GM10847 (cell line): ENCODE results near the gene RUSF1.

Source experiments
- POLR2A ChIP-seq: IDR thresholded peaks from 2 replicates; pipeline ENCODE4 v1.6.1; 2011; ENCODE audit not compliant: insufficient read length; ENCODE audit errors: extremely low read depth

Gene RUSF1

DNA sequence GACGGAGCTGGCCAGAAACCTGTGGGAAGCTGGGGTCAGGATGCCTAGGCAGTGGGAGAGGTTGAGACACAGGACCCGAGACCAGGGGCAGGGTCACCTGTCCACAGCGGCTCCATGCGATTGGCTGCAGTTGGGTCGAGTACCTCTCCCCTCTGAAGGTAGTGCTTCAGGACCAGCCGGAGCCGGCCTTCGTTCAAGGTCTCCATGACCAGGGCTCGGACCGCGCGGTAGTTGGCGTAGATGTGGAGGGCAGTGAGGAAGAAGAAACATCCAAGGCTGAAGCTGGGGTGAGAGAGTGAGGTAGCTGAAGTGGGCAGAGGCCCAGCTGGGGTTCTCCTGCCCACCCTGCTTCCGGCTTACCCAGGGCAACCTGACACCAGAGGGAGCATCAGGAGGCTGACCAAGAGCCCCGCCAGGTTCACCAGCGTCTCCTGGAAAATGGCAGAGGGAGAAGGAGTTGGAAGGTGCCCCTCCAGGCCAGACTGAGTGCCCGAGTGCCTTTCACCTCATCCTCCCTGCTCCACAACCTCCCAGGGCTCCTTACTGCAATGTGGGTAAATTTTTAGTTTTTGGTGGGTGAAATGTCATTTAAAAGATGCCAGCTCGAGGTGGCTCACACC is 14.6 kb downstream of the RUSF1 start:
- no peak for TF ChIP-seq POLR2A

DNA sequence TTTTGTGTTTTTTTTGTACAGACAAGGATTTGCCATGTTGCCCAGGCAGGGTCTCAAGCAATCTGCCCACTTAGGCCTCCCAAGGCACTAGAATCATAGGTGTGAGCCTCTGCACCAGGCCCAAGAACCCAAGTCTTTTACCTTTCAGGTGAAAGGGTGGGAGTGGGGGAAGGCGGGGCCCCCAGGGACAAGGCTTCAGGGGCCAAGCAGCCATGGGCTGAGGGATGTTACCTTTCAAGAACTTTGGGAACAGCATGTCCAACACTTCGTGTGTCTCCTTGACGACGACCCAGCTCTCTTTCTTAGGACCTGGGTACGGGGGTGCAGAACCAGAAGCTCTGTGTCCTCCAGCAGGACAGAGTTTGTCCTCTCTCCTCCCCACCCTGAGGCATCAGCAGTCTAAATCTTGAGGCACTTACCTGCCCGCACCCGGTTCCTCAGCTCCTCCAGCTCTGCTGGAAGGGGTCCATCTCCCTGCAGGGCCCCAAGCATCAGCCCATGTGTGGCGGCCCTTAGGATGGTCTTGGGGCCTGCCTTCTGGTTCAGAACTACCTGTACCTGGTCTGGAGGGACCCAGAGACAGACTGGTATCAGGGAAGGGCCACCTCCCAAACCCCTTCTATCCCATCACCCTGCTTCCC is 16.3 kb downstream of the RUSF1 start:
- no peak for TF ChIP-seq POLR2A

DNA sequence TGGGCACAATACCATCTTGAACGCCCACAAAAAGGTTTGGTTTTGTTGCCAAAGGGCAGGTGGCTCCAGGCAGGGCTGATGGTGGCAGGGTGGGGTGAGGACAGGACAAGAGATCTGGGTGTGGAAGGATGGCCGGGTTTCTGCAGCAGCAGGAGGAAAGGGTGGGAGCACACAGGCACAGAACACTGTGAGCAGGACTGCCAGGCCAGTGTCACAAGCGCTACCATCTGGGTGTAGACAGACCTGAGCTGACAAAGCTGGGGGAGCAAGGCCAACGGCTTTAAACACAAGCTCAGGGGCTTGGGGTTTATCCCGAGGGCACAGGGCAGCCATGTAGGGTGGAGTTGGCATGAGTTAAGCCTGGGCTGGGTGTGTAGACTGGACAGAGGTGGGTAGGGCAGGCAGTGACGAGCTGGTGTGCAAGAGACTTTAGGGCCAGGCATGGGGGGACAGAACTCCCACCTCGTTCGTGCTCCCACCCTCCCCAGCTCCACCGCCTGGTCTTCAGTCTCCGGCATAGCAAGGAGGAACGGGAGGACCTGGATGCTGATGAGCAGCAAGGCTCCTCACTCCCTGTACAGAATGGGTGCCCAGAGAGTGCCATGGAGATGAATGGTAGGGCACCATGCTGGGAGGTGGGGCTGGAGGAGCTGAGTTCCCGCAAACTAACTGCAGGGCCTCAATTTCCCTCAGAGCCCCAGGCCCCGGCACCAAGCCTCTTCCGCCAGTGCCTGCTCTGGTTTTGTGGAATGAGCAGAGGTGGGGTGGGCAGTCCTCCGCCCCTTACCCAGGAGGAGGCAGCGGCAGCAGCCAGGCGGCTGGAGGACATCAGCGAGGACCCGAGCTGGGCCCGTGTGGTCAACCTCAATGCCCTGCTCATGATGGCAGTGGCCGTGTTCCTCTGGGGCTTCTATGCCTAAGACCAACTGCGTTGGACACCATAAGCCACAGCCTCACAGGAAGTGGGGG is 18.3 kb downstream of the RUSF1 start:
- no peak for TF ChIP-seq POLR2A

DNA sequence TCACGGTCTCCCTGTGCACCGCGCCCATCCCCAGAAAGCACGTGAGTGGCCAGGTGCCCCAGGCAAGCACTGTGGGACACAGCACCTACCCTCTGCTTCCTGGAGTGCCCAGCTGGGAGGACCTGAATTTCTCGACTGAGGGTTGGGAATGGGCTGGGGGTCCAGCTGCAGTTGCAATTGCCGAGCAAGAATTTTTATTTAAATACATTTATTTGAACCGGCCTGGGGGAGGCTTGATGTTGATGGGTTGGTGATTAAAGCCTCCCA is 19.0 kb downstream of the RUSF1 start:
- TF ChIP-seq POLR2A = no peak

DNA sequence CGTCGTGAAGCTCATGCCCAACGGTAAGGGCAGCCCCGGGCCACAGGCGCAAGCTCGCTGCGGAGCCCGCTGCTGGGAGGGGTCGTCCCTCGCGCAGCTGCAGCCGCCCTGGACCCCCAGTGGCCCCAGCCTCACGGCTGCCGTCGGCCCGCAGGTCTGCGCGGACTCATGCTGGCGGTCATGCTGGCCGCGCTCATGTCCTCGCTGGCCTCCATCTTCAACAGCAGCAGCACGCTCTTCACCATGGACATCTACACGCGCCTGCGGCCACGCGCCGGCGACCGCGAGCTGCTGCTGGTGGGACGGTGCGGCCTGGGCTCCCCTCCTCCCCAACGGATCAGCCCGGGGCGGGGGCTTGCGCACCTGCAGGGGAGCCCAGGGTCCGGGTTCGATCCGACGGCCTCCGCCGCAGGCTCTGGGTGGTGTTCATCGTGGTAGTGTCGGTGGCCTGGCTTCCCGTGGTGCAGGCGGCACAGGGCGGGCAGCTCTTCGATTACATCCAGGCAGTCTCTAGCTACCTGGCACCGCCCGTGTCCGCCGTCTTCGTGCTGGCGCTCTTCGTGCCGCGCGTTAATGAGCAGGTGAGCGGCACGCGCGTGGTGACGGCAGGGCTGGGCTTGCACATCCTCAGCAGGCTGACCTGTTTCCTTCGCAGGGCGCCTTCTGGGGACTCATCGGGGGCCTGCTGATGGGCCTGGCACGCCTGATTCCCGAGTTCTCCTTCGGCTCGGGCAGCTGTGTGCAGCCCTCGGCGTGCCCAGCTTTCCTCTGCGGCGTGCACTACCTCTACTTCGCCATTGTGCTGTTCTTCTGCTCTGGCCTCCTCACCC is 19.5 kb downstream of the RUSF1 start:
- no peak for TF ChIP-seq POLR2A

DNA sequence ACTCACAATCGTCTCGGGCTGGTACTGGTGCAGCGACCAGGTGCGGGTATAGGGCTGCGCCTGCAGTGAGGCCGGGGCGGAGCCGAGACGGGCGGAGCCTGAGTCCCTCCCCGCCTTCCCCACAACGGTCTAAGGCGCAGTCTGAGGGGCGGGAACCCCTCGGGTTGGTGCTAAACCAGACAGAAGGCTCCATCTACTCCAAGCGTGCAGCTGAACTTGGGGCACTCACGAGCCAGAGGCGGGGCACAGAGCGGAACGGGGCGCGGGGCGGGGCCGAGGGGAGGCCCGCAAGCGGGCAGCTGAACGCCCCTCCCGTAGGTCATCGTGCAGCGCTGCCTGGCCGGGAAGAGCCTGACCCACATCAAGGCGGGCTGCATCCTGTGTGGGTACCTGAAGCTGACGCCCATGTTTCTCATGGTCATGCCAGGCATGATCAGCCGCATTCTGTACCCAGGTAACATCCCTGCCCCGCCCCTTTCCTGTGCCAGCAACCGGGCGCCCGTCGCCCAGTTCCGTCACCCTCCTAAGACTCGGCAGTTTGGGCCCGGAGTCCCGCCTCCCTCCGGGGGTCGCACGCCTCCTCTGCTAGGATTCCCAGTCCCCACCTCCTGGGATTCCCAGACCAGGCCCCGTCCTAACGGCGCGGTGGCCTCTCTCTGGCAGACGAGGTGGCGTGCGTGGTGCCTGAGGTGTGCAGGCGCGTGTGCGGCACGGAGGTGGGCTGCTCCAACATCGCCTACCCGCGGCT is 20.3 kb downstream of the RUSF1 start:
- no peak for TF ChIP-seq POLR2A

DNA sequence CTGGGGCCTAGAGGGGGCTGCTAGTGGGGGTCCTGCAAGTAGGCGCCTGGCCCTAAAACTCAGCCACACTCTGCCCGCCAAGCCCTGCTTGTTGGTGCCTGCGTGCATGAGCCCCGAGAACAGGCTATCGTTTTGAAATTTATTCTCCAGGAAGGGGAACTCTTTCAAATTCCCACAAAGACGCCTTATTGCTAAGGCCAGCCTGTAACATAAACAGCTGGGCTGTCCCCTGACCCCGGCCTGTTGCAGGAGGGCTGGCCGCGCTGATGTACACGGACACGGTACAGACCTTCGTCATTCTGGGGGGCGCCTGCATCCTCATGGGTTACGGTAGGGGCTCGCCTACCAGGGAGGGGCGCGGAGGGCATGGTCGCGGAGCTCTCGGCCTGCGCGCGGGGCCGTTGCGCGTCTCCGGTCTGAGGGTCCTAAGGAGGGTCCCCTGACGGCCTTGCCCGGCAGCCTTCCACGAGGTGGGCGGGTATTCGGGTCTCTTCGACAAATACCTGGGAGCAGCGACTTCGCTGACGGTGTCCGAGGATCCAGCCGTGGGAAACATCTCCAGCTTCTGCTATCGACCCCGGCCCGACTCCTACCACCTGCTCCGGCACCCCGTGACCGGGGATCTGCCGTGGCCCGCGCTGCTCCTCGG is 21.0 kb downstream of the RUSF1 start:
- TF ChIP-seq POLR2A = no peak

DNA sequence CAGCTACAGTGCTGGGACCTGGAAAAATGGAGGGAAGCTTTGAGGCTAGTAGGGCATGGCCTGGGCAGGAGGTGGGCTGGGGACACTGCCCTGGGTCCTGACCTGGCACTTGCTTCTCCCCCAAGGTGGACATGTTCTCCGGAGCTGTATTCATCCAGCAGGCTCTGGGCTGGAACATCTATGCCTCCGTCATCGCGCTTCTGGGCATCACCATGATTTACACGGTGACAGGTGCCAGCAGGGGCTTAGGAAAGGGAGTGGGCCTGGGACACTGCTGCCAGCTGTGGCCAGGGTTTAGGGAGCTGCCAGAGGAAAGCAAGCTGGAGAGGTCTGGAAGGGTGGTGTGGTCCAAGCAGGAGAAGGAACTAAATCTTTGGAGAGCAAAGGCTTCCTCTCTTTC is 22.1 kb downstream of the RUSF1 start:
- TF ChIP-seq POLR2A = no peak

DNA sequence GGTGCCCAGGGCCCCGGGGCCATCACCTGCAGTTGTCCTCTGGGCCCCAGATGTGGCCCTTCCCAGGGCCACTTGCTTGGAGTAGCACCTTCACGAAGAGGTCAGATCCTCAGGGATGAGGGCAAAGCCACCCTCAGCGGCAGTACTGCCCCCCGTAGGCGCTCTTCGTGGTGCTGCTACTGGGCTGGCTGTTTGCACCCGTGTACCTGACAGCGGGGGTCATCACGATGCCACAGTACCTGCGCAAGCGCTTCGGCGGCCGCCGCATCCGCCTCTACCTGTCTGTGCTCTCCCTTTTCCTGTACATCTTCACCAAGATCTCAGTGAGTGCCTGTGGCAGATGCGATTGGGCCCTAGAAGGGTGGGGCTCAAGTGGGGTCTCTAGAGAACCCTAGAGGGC is 22.6 kb downstream of the RUSF1 start:
- no peak for TF ChIP-seq POLR2A

DNA sequence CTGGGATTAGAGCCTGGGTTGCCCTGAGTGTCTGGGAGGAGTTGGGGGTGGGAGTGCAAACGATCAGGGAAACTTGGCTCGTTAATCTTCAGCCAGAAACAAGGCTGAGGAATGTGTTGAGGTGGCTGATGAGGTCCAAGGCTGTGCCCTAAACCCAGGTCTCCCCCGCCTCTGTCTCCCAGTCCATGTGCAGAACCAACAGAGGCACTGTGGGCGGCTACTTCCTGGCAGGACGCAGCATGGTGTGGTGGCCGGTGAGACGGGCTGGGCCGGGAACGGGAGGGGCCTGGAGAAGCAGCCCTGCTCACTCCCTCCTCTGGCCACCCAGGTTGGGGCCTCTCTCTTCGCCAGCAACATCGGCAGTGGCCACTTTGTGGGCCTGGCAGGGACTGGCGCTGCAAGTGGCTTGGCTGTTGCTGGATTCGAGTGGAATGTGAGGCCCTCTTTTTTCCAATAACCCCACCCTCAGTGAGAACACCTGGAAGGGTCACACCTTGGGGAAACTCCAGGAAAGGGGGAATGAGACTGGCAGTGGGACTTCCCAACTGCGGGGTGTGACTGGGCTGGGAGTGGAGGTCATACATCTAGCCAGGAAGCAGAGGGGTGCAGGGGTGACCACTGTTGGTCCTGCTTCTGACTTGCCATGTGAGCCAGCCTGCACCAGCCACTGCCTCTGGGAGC is 23.6 kb downstream of the RUSF1 start:
- TF ChIP-seq POLR2A = no peak

DNA sequence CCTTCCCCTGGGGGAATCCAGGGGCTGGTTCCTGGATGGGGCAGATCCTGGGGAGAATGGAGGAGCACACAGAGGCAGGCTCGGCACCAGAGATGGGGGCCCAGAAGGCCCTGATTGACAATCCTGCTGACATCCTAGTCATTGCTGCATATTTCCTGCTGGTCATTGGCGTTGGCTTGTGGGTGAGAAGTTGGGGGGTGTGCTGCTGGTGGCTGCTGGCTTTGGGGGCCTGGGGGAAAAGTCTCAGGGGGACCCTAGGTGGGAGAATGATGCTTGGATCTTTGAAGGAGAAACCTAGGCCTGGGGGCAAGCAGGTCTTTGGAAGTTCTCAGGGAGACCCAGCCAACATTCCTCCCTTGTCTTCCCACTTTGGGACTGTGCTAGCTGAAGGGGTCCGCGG is 25.1 kb downstream of the RUSF1 start, which contains the start of gene SLC5A2:
SLC5A2 (plus strand) TSS at position 43 of the 400 bp plus-strand sequence; CDS start at position 57, 14 bp downstream.
- TF ChIP-seq POLR2A = no peak

DNA sequence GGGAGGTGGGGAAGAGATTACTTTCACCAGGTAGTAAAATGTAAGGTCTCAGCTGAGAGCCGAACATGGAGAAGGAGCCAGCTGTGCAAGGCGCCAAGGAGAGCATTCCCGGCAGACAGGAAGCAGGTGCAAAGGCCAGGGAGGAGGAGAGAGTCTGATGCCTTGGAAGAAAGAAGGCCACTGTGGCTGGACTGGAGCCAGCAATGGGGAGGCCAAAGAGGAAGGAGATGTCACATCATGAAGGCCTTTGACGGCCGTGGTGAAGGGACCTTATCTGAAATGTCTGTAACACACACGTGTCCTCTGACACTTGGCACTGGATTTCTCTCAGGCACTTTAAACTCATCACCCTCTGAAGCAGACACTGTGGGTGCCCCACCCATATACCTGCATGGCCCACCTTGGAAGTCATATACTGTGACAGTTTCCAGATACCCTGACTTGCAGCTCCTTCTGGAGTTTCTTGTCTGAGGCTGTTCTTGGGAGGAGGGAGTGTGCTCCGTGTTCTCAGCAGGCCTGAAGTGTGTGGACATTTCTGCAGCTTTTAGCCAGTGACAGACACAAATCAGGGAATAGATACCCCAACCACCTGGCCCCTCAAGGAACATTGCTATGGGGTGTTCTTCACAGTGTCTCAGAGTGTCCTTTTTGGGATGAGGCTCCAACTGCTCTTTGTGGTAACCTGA is 27.2 kb downstream of the RUSF1 start:
- no peak for TF ChIP-seq POLR2A

DNA sequence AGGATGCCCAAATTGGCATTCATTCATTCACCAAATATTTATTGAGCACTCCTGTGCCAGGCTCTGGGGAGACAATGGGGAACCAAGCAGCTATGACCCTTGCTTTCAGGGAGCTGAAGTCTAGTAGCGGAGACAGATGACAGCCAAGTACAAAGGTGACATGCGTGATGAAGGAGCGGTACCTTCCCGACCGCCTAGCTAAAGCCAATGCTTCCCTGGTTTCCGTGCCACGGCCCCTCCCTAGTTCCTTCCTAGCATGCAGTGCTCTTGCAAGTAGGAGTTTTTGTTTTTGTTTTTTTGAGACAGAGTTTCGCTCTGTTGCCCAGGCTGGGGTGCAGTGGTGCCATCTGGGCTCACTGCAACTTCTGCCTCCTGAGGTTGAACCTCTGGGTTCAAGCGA is 28.4 kb downstream of the RUSF1 start:
- no peak for TF ChIP-seq POLR2A
